ENCODE results near the gene ANKRD28.

ANKRD28 gene

DNA sequence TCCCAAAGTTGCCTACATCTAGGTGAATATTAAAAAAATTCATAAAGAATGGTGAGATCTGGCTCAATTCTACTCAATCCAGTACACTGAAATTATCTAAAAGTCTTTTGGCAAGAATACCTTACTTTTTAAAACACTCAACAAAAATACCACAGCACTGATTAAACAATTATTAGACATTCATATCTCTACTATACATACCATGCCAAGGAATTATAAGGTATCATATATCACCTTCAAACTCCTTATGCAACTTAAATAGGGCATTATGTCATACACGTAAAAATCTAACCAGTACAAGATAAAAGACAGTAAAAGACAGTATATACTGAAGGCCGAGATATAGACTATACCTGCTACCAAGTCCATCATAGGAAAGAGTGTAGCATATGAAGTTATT is 6.1 kb upstream of the ANKRD28 start:
- DNase-seq (ENCODE audit: low read depth in 2 of 3, low spot score in 1 of 3) = no peak

DNA sequence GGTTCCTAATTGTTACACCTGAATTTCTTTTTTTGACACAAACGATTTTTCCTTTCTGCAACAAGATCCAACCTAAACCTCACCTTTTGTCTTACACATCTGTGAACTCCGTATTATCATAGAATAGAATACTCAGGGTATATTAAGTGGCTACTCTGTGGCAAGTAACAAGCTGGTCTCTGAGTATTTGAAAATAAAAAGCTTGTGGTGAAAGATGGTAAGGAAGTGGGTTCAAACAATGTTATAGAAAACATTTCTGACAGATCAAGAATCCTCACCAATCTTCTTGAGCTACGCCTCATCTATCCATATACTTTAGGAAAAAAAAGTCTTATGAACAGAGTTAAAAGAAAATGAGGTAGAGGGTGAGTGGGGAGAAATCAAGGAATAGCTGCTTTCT is 3.5 kb upstream of the ANKRD28 start:
- no peak for DNase-seq (ENCODE audit: low read depth in 2 of 3, low spot score in 1 of 3)

DNA sequence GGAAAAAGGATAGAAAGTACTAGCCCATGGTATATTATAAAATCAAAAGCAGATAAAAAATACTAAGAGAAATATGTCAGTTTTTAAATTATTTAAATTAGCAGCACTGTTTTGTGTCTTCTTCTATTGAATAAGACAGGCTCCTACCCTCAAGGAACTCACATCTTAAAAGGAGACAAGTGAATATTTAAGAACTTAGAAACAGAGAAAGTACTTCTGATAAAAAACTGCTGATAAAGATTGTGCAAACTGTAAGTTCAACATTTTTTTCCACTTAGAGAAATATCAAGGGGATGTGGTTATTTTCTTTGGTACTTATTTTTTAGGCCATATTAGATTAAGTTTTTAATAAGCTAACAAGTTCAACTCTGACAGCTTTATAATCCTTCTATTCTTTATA is 3.0 kb upstream of the ANKRD28 start:
- DNase-seq (ENCODE audit: low read depth in 2 of 3, low spot score in 1 of 3) = no peak

DNA sequence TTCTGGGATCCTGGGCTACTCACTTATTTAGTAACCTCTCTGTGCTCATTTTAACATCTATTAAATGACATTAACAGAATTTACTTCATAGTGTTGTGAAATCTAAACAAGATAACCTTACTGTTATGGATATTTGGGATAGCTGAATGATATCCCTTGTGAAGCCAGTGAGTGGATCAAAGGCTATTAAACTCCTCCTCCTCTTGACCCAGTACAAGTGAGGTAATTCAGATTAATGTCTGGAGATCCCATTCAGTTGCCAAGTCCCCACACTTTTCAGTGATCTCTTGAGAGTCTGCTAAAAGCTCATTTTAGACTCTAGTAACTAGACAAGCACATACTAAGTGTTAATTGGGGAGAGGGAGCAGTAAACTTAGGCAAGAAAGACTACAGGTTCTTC is 2.5 kb upstream of the ANKRD28 start:
- no peak for DNase-seq (ENCODE audit: low read depth in 2 of 3, low spot score in 1 of 3)

DNA sequence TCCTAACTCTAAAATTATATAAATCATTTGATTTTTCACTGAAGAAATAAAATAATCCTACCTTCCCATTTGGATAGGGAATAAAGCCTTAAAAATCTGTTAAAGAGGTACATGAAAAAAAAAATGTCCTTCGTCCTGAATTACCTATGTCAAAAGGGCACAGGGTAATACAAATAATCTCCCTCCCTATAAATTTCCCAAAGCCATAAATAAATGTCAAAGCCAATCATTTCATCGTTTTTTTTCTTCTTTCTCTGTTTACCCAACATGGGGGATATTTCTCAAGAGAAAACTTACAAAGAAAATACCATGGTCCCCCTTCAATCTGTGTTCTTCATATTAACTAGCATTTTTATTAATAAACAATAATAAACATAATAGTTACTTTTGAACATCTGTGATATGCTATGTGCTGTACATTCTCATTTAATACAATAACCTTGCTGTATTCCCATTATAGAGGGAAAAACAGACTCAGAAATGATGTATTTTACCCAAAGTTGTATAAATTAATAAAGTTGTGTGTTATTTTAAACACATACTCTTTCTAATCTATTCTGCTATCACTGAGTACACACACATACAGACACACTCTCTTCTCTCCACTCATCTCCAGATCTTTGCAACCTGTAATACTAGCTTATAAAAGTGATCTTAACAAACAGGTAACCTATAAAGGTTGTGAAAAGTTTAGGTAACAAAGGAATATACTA is 910 bp upstream of the ANKRD28 start:
- DNase-seq (ENCODE audit: low read depth in 2 of 3, low spot score in 1 of 3) = no peak

DNA sequence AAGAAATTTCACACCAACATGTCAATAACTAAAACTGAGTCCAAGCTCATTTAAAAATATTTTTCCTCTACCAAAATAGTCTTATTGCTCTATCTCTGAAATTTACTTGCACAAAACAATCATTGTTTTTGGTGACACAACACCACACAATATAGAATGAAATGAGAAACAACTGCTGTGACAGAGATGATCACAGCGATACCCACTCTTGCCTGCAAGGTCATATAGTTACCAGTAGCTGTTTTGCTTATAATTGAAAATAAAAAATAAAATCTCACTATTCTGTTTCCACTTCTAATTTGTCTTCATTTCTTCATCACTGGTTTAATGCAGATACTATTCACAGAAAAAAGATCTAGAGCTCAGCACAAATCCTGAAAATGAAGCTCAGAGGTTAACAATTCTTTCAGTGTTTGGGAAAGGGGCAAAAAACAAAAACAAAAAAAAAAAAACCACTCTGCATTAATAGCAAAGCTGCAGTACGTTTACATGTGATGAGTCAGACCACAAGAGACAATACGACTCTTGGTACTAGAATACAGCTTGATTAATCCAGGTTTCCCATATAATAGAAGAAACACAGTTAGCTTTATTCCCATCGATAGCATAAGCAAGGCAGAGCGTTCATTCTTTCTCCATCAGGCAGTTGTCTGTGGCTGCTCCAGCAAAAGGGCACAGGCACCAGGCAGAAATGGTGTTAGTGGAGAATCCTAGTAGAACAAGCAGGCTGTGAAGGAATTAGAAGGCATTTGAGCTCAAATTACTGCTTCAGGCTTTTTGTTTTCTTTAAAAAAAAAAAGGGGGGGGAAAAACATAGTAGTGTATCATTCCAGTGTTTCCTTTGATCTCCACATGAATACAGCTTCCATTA is 773 bp downstream of the ANKRD28 start:
- DNase-seq (ENCODE audit: low read depth in 2 of 3, low spot score in 1 of 3) = no peak

DNA sequence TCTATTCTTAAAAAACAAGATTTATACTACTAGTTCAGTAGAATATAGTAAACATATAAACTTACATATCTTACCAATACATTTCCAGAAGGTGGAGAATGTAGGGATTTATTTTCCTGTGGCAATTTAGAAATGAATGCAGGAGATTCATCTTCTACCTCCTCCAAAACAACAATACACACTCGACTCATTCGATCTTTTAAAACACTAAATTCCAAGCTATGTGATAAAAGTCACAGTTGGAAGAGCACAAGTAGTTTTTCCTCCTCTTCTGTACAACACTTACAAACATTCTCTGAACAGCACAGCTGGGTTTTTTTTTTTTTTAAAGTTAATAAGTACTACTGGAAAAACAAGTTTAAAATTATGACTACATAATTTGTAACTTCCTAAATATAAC is 1.4 kb downstream of the ANKRD28 start:
- DNase-seq (ENCODE audit: low read depth in 2 of 3, low spot score in 1 of 3) = no peak

DNA sequence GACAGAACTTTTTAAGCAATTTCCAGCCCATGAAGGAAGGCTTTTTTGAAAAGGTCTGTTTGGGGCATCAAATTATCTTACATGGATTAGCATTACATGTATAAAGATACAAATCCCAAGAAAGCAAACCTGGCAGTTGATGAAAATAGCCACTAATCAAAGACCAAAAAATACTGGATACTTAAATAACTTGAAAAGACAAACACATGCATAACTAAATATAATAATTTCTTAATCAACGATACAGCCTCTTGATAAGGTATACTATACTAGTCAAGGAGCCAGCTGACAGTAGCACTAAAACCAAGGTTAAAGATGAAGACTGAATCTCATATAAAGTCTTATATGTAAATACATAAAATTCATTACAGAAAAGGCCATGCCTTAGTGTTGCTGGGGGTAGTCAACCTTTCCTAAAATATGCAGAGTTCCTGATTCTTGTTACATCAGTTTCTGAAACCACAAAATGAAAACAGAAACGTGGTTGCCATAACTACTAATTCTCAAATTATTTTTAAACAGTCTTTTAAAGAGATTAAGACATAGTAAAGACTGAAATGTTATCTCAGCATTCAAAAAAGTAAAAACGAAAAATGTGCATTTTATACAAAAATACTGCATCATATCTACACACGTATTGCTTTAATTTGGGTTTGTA is 2.0 kb downstream of the ANKRD28 start:
- no peak for DNase-seq (ENCODE audit: low read depth in 2 of 3, low spot score in 1 of 3)

DNA sequence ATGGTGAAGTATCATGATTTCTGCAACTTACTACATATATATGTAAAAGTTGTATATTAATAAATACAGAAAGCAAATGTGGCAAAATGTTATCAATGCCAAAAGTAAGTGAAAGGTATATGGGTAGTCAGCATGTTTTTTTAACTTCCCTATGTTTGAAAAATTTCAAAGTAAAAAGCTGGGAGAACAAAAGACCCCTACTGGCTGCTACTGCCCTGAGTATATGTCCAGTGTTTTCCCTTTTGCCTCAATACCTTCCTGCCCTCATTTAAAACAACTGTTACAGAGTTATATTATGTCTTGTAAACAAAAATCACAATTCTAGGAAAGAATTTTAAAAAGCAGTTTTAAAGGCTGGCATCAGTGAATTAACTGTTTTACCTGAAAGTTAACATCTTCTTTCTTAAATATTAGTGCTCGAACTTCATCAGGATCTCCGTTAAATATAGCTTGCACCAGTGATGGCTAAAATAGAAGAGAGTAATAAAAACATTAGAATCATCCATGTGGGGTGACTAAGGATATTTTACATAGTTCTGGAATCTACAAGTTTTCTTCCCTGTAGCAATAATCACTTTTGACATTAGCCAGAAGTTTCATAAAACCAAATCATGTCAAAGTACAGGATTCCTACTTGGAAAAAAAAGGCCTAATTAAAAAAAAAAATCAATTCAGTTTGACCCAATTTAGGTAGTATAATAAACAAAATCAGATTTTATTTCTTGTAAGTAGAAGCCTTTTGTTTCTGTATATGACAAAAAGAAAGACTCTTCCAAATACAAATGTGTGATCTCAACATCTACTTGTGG is 2.7 kb downstream of the ANKRD28 start:
- no peak for DNase-seq (ENCODE audit: low read depth in 2 of 3, low spot score in 1 of 3)

DNA sequence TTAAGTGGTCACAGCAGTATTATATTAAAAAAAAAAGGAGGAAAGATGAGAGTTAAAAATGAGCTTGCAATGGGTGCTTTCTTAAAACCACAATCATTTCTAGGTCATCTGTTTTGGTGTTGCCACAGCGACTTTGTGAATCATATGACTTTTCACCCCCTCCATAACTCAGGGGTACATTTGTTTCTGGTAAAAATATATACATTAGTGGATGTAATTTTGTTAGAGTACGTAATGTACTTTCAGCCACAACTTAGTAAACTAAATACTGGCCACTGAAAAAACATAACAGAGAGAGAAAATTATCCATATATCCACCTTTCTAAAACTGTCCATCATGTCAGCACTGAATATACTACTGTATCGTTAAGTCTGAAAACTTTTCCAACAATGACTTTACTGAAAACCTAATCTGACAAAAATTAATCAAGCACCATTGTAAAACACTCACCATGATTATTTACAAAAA is 3.4 kb downstream of the ANKRD28 start:
- no peak for DNase-seq (ENCODE audit: low read depth in 2 of 3, low spot score in 1 of 3)

DNA sequence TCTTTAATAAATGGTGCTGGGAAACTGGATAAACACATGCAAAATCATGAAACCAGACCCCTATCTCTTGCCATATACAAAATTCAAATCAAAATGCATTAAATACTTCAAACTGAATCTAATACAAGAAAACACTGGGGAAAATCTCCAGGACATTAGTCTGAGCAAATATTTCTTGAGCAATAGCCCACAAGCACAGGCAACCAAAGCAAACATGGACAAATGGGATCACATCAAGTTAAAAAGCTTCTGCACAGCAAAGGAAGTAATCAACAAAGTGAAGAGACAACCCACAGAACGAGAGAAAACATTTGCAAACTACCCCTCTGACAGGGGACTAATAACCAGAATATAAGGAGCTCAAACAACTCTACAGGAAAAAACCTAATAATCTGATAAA is 6.3 kb downstream of the ANKRD28 start:
- DNase-seq (ENCODE audit: low read depth in 2 of 3, low spot score in 1 of 3) = no peak

DNA sequence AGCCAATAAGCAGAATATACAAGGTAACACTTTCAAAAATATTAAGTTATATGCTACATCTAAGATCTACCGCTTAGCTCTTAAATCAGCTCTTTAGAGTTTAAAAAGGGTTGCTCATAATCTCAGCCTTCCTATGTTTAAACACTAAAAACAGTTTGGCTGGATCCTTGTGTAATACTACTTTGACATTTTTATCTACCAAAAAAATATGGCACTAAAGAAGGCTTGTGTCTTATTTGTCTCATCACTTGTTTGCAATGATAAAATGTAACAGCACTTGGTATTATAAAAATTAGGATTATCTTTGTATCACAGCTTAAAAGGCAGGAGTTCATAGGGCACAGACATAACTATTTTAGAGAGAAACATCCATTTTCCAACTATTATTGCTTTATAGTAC is 9.8 kb downstream of the ANKRD28 start:
- DNase-seq (ENCODE audit: low read depth in 2 of 3, low spot score in 1 of 3) = no peak

DNA sequence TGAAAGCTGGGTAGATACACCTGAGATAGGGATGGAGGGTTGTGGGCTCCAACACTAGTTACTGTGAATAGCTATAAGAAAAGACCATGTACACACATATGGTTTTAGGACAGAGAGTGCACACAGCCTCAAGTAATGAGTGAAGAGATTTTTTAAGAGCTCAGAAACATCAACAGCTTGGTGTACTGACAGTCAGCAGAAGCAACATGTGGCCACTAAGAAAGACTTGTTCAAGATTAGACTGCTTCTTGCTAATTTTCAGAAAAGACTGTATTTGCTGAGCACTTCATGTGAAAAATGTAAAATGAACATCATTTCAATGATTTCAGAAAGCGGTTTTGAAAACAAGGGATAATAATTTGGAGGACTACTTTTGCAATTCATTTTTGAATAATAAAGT is 10.3 kb downstream of the ANKRD28 start:
- DNase-seq (ENCODE audit: low read depth in 2 of 3, low spot score in 1 of 3) = no peak

DNA sequence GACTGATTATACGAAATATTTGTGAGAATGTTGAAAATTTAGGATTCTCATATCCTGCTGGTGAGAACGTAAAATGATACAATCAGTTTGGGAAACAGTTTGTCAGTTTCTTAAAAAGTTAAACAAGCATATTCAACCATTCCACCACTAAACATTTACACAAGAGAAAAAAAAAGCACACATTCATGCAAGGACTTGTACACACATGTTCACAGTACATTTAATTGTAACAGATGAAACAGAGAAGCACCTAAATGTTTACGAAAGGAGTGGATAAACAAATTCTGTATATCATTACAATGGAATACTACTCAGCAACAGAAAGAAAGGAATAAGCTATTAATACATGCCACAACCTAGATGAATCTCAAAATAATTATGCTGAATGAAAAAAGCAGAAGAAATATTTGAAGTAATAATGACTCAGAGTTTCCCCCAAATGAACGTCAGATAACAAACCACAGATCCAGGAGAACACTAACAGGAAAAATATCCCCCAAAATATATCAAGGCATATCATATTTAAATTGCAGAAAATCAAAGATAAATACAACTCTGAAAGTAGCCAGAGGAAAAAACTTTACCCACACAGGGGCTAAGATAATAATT is 14.3 kb downstream of the ANKRD28 start:
- no peak for DNase-seq (ENCODE audit: low read depth in 2 of 3, low spot score in 1 of 3)

DNA sequence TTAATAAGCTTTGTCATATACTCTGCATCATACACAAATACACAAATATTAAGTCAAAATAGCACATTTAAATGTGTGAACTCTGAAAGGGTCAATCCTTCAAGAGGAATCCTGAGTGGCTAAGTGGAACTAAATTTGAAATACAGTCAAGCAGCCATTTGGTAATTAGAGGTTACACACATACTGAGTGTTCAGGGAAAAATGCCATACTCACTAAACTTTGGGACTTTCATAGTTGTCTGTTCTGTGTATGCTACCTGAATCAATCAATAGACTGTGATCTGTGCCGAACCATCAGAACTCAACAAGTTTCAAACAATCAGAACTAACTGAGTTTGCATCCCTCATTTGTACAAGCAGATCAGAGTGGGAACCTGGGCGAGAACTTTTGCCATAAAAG is 15.3 kb downstream of the ANKRD28 start:
- no peak for DNase-seq (ENCODE audit: low read depth in 2 of 3, low spot score in 1 of 3)

DNA sequence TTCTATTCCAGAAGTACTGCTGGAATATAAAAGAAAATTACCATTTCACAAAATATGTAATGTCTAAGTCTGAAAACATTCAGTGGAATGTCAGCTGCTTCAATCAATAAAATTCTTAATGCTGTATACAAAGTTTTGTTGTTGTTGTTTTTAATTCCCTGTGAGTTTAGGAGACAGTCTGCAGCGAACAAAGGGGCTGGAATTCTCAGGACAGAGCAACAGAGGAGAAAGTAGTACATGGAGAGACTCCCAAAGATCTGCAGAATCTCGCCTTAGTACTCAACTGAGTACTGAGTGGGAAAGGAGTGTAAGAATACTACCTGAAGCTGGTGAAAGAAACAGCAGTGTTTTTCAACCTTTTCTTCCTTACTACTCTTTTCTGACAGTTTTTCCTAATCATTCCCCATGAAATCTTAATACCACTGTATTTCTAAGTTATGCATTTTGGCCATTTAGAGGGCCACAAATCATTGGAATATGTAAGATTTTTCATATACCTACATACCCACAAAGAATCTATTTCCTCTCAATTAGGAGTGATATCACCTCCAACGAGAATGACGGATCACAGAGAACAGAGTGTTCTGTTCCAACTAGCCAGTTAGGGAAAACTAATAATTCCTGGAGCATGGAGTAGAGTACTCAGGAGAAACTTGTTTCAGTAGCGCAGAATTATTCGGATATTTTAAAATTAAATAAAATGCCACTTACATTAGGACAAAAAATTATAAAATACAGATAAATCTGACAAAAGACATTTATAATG is 16.0 kb downstream of the ANKRD28 start:
- DNase-seq (ENCODE audit: low read depth in 2 of 3, low spot score in 1 of 3) = no peak

DNA sequence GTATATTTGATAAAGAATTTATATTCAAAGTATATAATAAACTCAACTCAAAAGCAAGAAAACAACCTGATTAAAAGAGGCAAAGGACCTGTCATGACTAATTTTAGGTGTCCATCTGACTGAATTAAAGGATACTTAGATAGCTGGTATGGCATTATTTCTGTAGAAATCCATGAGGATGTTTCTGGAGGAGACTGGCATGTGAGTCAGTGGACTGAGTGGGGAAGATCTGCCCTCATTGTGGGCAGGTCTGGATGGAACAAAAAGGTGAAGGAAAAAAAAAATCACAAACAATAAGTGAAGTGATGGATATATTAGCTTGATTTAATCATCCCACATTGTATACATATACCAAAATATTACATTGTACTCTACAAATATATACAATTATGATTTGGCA is 16.6 kb downstream of the ANKRD28 start:
- DNase-seq (ENCODE audit: low read depth in 2 of 3, low spot score in 1 of 3) = no peak

DNA sequence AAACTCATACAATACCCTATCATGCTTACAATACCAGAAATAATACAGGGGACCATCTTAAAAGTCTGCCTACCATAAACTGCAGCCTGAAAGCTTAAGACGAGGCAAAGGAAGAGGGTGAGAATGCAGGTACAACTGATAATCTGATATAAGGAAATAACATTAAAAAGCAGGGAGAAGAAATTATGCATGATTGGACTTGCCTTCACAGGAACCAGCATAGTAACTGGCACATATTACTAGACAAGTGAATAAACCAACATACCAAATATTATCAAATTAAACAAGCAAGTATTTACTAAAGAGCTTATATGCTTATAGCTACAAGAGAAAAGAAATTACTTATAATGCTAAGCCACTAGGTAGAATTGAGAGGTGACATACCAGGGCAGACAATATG is 18.7 kb downstream of the ANKRD28 start:
- DNase-seq (ENCODE audit: low read depth in 2 of 3, low spot score in 1 of 3) = no peak

DNA sequence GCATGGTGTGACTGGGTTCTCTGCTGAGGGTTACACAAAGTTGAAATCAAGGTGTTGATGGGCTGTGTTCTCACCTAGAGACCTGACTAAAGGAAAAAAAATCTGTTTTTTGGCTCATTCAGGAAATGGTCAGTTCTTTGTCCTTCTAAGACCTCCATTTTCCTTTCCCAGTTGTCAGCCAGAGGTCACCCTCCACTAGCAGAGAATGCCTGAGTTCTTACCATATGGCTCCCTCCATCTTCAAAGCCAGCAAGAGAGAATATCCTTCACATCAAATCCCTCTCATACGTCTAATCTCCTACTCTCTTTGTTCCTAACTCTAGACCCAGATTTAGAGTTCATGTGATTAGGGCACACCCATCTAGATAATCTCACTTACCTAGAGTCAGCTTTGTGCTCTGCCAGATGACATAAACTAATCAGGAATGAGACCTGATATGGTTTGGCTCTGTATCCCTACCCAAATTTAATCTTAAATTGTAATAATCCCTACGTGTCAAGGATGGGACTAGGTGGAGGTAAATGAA is 19.4 kb downstream of the ANKRD28 start:
- no peak for DNase-seq (ENCODE audit: low read depth in 2 of 3, low spot score in 1 of 3)

Data from stimulated activated CD4-positive, alpha-beta T cell treated with anti-CD3 and anti-CD28 coated beads, Interleukin-12 subunit alpha, Interleukin-12 subunit beta, amount 100 ng/mL, for 48 hours (primary cell).